Measurements from ENCODE around the gene HIVEP2. TPM values are rescaled to one million over a fixed set of nuclear protein-coding genes. Genes with fewer than 3 reads are reported as not detected.

The HIVEP2 gene
- total and polyA plus RNA-seq, 10 donors: 2.5 to 41.3 (median 30.3) TPM

DNA sequence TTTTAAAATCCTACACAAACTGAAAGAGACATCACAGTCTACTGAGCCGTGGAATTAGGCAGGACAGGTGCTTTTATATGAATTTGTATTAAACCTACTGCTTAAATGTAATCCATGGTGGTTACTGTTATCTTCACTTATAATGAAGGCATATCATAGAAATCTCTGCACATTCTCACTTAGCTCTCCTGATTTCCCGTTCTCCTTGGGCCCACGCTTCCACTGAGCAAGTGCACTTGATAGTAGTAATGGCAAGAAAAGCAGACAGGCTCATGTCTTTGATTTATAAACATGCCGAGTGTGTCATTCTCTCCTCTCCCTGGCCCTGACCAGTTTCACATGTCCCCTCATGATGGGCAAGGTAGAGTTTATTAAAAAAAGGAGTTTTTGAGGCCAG is 186.3 kb downstream of the HIVEP2 start:
- intact Hi-C loops (cut with DNase I; ENCODE audit: low total_unique reads): no loop called here
- 93 to 99% (median 97%) methylated on average over 4 of the region's 4 CpGs for WGBS, 5 donors
- H3K27me3 ChIP-seq (replicated peaks in 1 of 7): no peaks in the 10 kb centered on the region
- H3K36me3 ChIP-seq: peaks cover 3 to 86% (median 57%) of the 10 kb centered on the region in 6 donors
- H3K27ac ChIP-seq: no peak overlapping the region
- no peak for DNase-seq
- TF ChIP-seq POLR2A (IDR thresholded peaks at IDR 0.05): no peak
- TF ChIP-seq, protein P1, sequence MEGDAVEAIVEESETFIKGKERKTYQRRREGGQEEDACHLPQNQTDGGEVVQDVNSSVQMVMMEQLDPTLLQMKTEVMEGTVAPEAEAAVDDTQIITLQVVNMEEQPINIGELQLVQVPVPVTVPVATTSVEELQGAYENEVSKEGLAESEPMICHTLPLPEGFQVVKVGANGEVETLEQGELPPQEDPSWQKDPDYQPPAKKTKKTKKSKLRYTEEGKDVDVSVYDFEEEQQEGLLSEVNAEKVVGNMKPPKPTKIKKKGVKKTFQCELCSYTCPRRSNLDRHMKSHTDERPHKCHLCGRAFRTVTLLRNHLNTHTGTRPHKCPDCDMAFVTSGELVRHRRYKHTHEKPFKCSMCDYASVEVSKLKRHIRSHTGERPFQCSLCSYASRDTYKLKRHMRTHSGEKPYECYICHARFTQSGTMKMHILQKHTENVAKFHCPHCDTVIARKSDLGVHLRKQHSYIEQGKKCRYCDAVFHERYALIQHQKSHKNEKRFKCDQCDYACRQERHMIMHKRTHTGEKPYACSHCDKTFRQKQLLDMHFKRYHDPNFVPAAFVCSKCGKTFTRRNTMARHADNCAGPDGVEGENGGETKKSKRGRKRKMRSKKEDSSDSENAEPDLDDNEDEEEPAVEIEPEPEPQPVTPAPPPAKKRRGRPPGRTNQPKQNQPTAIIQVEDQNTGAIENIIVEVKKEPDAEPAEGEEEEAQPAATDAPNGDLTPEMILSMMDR (IDR thresholded peaks at IDR 0.05 in 8 of 11, conservative IDR thresholded peaks at IDR 0.05 in 3 of 11): no peak
- TF ChIP-seq POLR2AphosphoS5 (IDR thresholded peaks at IDR 0.05): no peak
- H3K4me1 ChIP-seq: peaks cover 0 to 6% (median 0%) of the 10 kb centered on the region in 6 donors
- H3K4me3 ChIP-seq: no peak overlapping the region
- H3K9me3 ChIP-seq: no peaks in the 10 kb centered on the region

DNA sequence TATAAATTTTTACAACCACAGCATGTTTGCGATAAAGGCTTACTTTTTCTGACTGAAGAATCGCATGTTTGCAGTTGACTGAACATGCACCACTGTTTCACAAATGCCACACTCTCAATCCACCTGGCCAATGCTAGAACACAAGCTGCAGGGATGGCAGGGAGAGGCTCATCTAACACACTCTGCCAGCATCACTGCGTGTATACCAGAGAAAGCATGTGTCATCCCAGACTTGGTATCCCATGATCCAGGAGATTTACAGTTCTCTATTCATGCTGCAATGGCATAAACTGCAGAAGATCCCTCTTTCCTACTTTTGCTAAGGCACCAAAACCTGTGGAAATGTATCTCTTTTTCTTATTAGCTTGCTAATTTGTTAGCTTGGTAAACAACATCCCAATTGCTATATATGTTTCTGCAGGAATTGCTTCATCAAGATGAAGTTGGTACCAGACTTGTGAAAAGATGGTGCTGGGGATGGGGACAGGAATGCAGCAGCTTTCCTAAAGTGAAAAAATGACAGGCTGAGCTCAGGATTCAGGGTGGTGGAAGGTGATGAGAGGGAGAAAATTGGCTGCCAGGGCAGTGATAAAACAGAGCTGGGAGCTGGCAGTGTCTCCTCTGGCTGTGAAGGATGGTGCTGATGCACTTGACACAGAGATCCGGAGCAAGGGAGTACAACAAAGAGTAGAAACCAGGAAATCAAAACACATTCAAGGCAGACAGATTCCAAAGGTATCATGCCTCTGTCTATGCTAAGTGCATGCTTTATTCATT is 186.9 kb downstream of the HIVEP2 start:
- Histone ChIP-seq H3K9me3 (no peaks in the 10 kb centered on the region), H3K36me3 (peaks cover 3 to 86% (median 59%) of the 10 kb centered on the region in 6 donors), H3K27me3 (replicated peaks in 1 of 7) (no peaks in the 10 kb centered on the region), H3K4me1 (peaks cover 0 to 6% (median 0%) of the 10 kb centered on the region in 6 donors), H3K4me3 (no peak overlapping the region), H3K27ac (no peak overlapping the region)
- no peak for DNase-seq
- TF ChIP-seq POLR2AphosphoS5 (IDR thresholded peaks at IDR 0.05) (no peak), POLR2A (IDR thresholded peaks at IDR 0.05) (no peak)
- TF ChIP-seq, protein P1 (IDR thresholded peaks at IDR 0.05 in 8 of 11, conservative IDR thresholded peaks at IDR 0.05 in 3 of 11): no peak
- intact Hi-C loops (cut with DNase I; ENCODE audit: low total_unique reads): no loop called here
- 95 to 98% (median 97%) methylated on average over 4 of the region's 4 CpGs for WGBS, 5 donors

DNA sequence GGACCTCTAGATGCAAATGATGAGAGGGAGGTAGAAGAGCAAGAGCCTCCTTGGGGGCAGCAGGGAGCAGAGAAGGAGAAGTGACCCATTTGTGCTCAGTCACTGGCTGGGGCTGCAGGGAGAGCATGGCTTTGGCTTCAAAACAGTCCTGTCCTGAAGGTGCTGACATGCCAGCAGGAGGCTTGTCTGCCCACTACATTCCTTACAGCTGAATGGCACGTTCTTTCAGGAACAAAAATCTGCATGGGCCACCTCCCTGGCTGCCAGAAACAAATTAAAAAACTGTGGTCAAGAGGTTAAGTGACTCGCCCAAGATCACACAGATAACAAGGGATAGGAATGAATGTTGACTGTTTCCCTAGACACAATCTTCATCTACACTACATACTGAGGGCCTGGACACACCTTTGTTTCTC is 188.8 kb downstream of the HIVEP2 start:
- DNase-seq: no peak
- Histone ChIP-seq H3K27me3 (replicated peaks in 1 of 7) (no peaks in the 10 kb centered on the region), H3K36me3 (peaks cover 3 to 89% (median 59%) of the 10 kb centered on the region in 6 donors), H3K9me3 (no peaks in the 10 kb centered on the region), H3K4me3 (no peak overlapping the region), H3K27ac (no peak overlapping the region), H3K4me1 (no peaks in the 10 kb centered on the region)
- TF ChIP-seq POLR2A (IDR thresholded peaks at IDR 0.05): no peak
- TF ChIP-seq, protein P1 (IDR thresholded peaks at IDR 0.05 in 8 of 11, conservative IDR thresholded peaks at IDR 0.05 in 3 of 11): no peak
- intact Hi-C loops (cut with DNase I; ENCODE audit: low total_unique reads): no loop called here
- WGBS, 5 donors: 66 to 86% (median 81%) methylated on average over 2 of the region's 2 CpGs

DNA sequence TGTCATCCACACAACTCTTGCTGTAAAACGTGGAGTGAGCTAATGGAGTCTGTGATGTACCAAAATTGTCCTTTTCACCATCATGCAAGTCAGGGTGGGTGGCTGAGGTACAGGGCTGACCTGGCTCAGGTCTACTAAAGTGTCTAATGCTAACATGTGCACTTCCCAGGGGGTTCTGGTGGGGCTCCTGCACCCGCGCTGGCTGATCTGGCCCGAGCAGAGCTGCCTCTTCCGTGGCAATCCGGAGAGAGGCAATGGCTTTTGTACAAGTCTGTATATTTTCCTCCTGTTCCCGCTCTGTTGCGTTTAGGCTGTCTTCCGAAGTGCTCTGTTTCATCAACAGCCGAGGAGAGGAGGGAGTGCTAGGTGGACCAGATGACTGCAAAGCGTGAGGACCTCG is 191.8 kb downstream of the HIVEP2 start:
- Histone ChIP-seq H3K4me3 (no peak overlapping the region), H3K27ac (no peak overlapping the region), H3K27me3 (replicated peaks in 1 of 7) (no peaks in the 10 kb centered on the region), H3K9me3 (no peaks in the 10 kb centered on the region), H3K4me1 (no peaks in the 10 kb centered on the region), H3K36me3 (peaks cover 0 to 59% (median 29%) of the 10 kb centered on the region in 6 donors)
- TF ChIP-seq, protein P1 (IDR thresholded peaks at IDR 0.05 in 8 of 11, conservative IDR thresholded peaks at IDR 0.05 in 3 of 11): no peak
- no peak for TF ChIP-seq POLR2A (IDR thresholded peaks at IDR 0.05)
- no peak for TF ChIP-seq POLR2AphosphoS5 (IDR thresholded peaks at IDR 0.05)
- intact Hi-C loops (cut with DNase I; ENCODE audit: low total_unique reads): no loop called here
- WGBS, 5 donors: 94 to 97% (median 96%) methylated on average over 12 of the region's 12 CpGs
- no peak for DNase-seq
